Right lobe of liver (tissue), 6 donors: ENCODE data around the gene NUDT9. TPM values are rescaled to one million over a fixed set of nuclear protein-coding genes. Genes with fewer than 3 reads are reported as not detected.
"Not testable (repeated sequence)": the region's sequence is repeated elsewhere in the genome, so short reads cannot be mapped to it uniquely, and the experiment has no call there.

ENCODE experiments used
- ATAC-seq, 4 donors: fragments of 200-7000 bp; cut with Tn5 transposase; one replicate each; pipeline ENCODE4 v1.9.1; 2020; ENCODE audit warnings: mild to moderate bottlenecking in 4 of 4, moderate library complexity in 4 of 4
- DNase-seq, 3 donors: peaks; one replicate each; pipeline ENCODE4 v3.0.0-alpha.2; 2020
- H3K27ac ChIP-seq, 3 donors: fragments of 200-600 bp; one replicate each; pipeline ENCODE4 v1.8.0; 2022
- H3K27me3 ChIP-seq, 2 donors: fragments of 200-600 bp; one replicate each; pipeline ENCODE4 v1.8.0; 2022
- H3K36me3 ChIP-seq, 4 donors: fragments of 200-600 bp; sonication (generic) in 1 of 4; one replicate each; pipeline versions ENCODE4 v1.5.1 to v1.8.0; 2017 to 2022; ENCODE audit warnings: control low read depth in 1 of 4
- H3K4me1 ChIP-seq, 4 donors: fragments of 200-600 bp; sonication (generic) in 1 of 4; one replicate each; pipeline versions ENCODE4 v1.5.1 to v1.8.0; 2017 to 2022; ENCODE audit warnings: control low read depth in 1 of 4
- H3K4me3 ChIP-seq, 3 donors: fragments of 200-600 bp; one replicate each; pipeline ENCODE4 v1.8.0; 2022
- H3K9me3 ChIP-seq, 4 donors: fragments of 200-600 bp; sonication (generic) in 1 of 4; one replicate each; pipeline versions ENCODE4 v1.5.1 to v1.8.0; 2017 to 2022; ENCODE audit warnings: control low read depth in 1 of 4
- POLR2A ChIP-seq: fragments of 450-650 bp; IDR thresholded peaks from one replicate; pipeline ENCODE4 v1.6.1; 2017; ENCODE audit warnings: antibody characterized with exemption, mild to moderate bottlenecking
- WGBS: methylation state at CpG from one replicate; pipeline ENCODE4 v1.1.6; 2018; ENCODE audit warnings: low coverage, low lambda C conversion rate; ENCODE audit not compliant: insufficient coverage; ENCODE audit errors: missing lambda C conversion rate; 5-methylcytosine and 5-hydroxymethylcytosine counted together
- intact Hi-C, 2 donors: fragments of 100-400 bp; cut with DNase I; formaldehyde crosslinking; loops; one replicate each; pipeline versions ENCODE4 v1.11.2 to v1.14.1; 2022
- total RNA-seq, 6 experiments: library from RNA; depleted of rRNA in 2 of 6; stranded (reverse); fragments of >200 nt in 2 of 6; fragmentation: NEBNext Ultra II Directional in 3 of 6; extraction: Animal tissue kit (Norgen Biotek cat#: 25700) in 3 of 6; gene quantifications; one replicate each; pipeline versions ENCODE4 v1.1.0 to v1.2.4, GENCODE V29; 2016 to 2023
- TF ChIP-seq, protein P1 (sequence below), 4 donors: fragments of 200-600 bp in 3 of 4; fragments of 450-650 bp in 1 of 4; IDR thresholded peaks; one replicate each; pipeline versions ENCODE4 v1.5.1 to v1.8.0; 2016 to 2022; ENCODE audit warnings: antibody characterized with exemption in 4 of 4, mild to moderate bottlenecking in 2 of 4
- donor health status: DM: no; HTN: yes; CAD: no.
- donor health status: DM: no; HTN: no; CAD: no.
- donor health status: DM: no; HTN: no; CAD: no.
- donor health status: DM: no; HTN: yes; CAD: no.
- donor health status: DM: no; HTN: yes; CAD: no.

Gene NUDT9
- total RNA-seq, 6 experiments from 2014 or later, result 13.3 to 53.5 (median 21.2) TPM

DNA sequence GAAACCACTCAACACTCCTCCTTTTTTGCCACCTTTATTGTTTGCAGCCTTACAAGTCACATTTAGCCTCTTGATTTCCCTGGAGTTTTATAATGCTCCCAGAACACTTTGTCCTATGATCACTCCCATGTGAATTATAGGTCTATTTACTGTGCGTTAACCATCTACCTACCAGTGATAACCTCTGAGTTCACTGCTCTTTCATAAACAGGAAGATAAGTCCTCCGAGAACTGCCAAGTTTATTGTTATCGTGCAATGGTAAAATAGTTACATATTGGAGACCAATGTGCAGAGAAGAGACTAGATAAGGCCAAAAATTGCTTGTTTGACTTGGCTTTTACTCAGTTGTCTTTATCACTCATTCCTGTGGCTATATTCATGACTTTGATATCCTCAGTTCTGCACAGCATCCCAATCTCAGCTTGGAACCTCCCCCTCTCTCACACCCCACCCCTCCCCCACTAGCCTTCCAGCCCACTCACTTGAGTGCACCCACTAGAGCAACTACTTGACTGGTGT, 12.9 kb upstream of the NUDT9 start:
- intact Hi-C loops, result no loop called here
- no peak for DNase-seq
- H3K9me3 ChIP-seq, result no peaks in the 10 kb centered on the region
- no peaks in the 10 kb centered on the region for H3K27me3 ChIP-seq
- H3K4me1 ChIP-seq, result peaks cover 0 to 23% (median 10%) of the 10 kb centered on the region in 4 donors
- H3K4me3 ChIP-seq, result no peak overlapping the region
- H3K27ac ChIP-seq, result peak overlapping the region in 2 of 3 donors; percentile 68 to 75
- ATAC-seq, result peak; percentile 93 to 98 (median 96)
- TF ChIP-seq, protein P1, sequence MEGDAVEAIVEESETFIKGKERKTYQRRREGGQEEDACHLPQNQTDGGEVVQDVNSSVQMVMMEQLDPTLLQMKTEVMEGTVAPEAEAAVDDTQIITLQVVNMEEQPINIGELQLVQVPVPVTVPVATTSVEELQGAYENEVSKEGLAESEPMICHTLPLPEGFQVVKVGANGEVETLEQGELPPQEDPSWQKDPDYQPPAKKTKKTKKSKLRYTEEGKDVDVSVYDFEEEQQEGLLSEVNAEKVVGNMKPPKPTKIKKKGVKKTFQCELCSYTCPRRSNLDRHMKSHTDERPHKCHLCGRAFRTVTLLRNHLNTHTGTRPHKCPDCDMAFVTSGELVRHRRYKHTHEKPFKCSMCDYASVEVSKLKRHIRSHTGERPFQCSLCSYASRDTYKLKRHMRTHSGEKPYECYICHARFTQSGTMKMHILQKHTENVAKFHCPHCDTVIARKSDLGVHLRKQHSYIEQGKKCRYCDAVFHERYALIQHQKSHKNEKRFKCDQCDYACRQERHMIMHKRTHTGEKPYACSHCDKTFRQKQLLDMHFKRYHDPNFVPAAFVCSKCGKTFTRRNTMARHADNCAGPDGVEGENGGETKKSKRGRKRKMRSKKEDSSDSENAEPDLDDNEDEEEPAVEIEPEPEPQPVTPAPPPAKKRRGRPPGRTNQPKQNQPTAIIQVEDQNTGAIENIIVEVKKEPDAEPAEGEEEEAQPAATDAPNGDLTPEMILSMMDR (IDR thresholded peaks at IDR 0.05), result no peak
- TF ChIP-seq POLR2A, result no peak
- 11% methylated on average over 3 of the region's 3 CpGs for WGBS
- H3K36me3 ChIP-seq, result no peaks in the 10 kb centered on the region

DNA sequence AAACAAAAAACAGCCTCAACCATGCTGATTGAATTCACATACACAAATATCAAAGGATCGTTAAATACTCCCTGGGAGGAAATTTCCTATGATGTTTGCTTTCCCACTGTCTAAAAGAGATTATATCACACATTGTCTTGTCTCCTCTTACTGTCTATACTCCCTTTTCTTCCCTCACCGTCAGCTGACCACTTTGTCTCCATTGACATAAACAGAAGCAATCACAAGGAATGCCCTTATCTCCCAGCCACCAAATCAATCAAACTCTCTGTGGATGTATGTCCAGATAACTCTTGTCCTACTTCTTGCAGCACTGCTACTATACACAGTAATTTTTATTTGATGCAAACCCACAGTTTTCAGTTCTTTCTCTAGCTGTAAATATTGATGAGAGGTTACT, 12.2 kb upstream of the NUDT9 start:
- no peak for DNase-seq
- Histone ChIP-seq H3K27me3 (no peaks in the 10 kb centered on the region), H3K9me3 (no peaks in the 10 kb centered on the region), H3K4me1 (peaks cover 0 to 23% (median 10%) of the 10 kb centered on the region in 4 donors), H3K4me3 (no peak overlapping the region), H3K36me3 (no peaks in the 10 kb centered on the region), H3K27ac (peak overlapping the region in 1 of 3 donors; percentile 4)
- WGBS, result 26% methylated on average over 2 of the region's 2 CpGs
- intact Hi-C loops, result no loop called here
- ATAC-seq, result peak in 2 of 4 donors; percentile 6 to 23
- TF ChIP-seq POLR2A, result no peak
- TF ChIP-seq, protein P1 (IDR thresholded peaks at IDR 0.05), result no peak

DNA sequence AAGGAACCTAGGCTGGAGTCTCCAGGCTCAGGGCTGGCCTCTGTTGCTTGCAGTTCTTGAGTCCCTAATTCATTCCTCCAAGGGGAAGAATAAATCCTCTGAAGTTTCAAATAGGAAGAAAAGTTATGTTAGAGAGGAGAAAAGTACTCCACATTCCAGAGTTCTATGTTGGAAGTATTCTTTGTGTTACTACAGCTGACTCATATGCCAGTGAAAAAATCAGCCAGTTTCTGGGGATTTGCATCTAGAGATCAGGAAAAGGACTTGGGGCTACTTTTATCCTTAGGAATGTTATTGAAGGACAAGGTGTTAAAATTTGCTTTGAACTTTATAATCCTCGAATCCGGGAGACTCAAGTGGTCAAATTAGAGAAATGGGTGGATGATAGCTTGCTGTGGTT, 11.7 kb upstream of the NUDT9 start:
- ATAC-seq (no peak), DNase-seq (no peak)
- 90% methylated on average over 2 of the region's 2 CpGs for WGBS
- no peak overlapping the region for H3K4me3 ChIP-seq
- TF ChIP-seq, protein P1 (IDR thresholded peaks at IDR 0.05), result no peak
- no peak for TF ChIP-seq POLR2A
- intact Hi-C loops, result no loop called here
- no peak overlapping the region for H3K27ac ChIP-seq
- H3K4me1 ChIP-seq, result peaks cover 0 to 23% (median 10%) of the 10 kb centered on the region in 4 donors
- H3K36me3 ChIP-seq, result no peaks in the 10 kb centered on the region
- no peaks in the 10 kb centered on the region for H3K9me3 ChIP-seq
- H3K27me3 ChIP-seq, result no peaks in the 10 kb centered on the region

DNA sequence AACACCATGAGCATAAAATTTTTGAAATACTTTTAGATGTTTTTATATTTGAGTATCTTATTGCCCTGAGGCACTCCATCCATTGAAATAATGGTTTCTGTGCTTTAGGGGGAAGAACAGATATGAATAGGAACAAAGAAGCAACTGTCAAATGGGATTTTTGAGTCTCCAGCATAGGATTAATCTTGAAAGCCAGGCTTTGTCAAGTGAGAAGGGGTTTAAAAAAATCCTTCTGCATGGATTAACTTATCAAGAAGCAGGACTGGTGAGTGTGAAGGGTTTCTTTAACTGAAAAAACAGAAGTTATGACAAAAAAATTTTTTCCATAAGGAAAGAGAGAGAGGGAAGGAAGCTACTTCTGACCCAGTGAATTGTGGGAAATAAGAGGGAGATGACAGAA, 7.6 kb upstream of the NUDT9 start:
- Histone ChIP-seq H3K27ac (no peak overlapping the region), H3K4me1 (peaks cover 0 to 46% (median 19%) of the 10 kb centered on the region in 4 donors), H3K4me3 (no peak overlapping the region), H3K36me3 (no peaks in the 10 kb centered on the region), H3K27me3 (no peaks in the 10 kb centered on the region), H3K9me3 (no peaks in the 10 kb centered on the region)
- no peak for ATAC-seq
- no peak for DNase-seq
- intact Hi-C loops, result no loop called here
- no peak for TF ChIP-seq POLR2A
- TF ChIP-seq, protein P1 (IDR thresholded peaks at IDR 0.05), result no peak

DNA sequence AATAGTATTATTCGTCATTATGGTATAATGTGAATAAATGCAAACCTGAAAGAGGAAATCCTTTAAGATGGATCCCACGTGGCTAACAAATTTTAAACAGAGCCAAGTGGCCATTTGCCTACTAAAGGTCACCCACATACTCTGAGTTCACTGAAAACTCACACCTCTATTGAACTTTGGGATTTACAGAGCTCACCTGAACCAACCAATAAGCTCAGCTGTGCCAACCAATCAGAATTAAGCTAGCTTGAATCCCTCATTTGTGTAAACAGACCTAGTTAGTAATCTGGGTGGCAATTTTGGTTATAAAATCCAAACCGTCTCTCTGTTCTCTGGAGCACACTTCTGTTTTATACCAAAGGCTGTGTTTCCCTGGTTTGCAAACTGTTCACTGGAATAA, 5.4 kb upstream of the NUDT9 start:
- peak overlapping the region in 2 of 3 donors; percentile 95 for H3K27ac ChIP-seq
- peak; percentile 60 to 87 (median 81) for ATAC-seq
- peak in 1 of 3 donors; percentile 74 for DNase-seq
- no peaks in the 10 kb centered on the region for H3K9me3 ChIP-seq
- intact Hi-C loops, result no loop called here
- peak overlapping the region in 1 of 3 donors; percentile 2 for H3K4me3 ChIP-seq
- no peaks in the 10 kb centered on the region for H3K27me3 ChIP-seq
- H3K4me1 ChIP-seq, result peaks cover 0 to 56% (median 17%) of the 10 kb centered on the region in 4 donors
- WGBS, result 24% methylated on average over 3 of the region's 3 CpGs
- TF ChIP-seq, protein P1 (IDR thresholded peaks at IDR 0.05), result no peak
- peak; percentile 40 for TF ChIP-seq POLR2A
- no peaks in the 10 kb centered on the region for H3K36me3 ChIP-seq

DNA sequence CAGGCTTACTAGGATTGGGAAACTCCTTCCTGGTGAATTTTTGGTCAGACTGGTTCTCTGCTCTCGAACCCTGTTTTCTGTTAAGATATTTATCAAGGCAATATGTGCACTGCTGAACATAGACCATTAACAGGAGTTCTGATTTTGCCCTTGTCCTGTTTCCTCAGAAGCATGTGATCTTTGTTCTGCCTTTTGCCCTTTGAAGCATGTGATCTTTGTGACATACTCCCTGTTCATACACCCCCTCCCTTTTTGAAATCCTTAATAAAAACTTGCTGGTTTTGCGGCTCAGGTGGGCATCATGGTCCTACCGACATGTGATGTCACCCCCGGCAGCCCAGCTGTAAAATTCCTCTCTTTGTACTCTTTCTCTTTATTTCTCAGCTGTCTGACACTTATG, 4.0 kb upstream of the NUDT9 start:
- Histone ChIP-seq H3K4me1 (peaks cover 0 to 59% (median 17%) of the 10 kb centered on the region in 4 donors), H3K27ac (peak overlapping the region in 2 of 3 donors; percentile 95)
- H3K4me3 ChIP-seq, H3K27me3 ChIP-seq, DNase-seq, H3K9me3 ChIP-seq, ATAC-seq, H3K36me3 ChIP-seq, intact Hi-C loops: not testable (repeated sequence)
- WGBS, result 61% methylated on average over 4 of the region's 4 CpGs
